ENCODE results near the gene ZBED5. TPM values are rescaled to one million over a fixed set of nuclear protein-coding genes. Genes with fewer than 3 reads are reported as not detected.
A peak's percentile ranks its signal among the peaks of the same experiment; 100 is the strongest.

Gene ZBED5
- total RNA-seq, 1 donor from 2014 or later, result 45.5 TPM

DNA sequence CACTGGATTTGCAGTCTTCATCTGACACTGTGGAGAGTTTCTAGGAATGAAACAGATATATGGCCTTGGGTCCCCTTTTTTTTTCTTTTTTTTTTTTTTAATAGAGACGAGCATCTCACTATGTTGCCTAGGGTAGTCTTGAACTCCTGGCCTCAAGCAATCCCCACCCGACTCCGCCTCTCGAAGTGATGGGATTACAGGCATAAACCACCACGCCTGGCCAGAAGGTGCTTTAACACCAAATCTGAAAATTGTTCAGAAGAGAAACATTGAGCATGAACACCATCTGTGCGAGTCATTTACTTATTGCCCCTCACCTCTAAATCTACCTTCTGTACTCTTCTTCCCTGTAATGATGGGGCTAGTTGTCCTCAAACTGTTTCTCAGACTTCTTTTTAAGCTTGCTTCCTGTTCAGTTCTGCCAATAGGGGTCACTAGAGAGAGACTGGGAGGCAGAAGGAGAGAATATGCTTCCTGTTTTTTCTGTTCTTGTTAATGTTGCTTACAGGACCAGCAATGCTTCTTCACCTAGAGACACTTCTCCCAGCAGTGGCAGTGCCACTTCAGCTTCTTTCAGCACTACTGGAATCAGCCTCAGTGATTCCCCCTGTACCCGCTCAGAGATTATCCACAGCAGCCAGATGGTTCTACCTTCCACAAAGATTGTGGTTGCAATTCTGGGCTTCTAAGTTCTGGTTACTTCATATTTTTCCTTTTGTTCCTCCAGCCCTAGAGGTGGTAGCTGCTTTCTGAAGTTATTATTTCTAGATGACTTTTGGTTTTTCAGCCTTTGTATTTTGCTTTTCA lies 20.8 kb upstream of the ZBED5 start:
- peak; percentile 80 to 82 for ATAC-seq
- no peak overlapping the region for H3K27ac ChIP-seq

DNA sequence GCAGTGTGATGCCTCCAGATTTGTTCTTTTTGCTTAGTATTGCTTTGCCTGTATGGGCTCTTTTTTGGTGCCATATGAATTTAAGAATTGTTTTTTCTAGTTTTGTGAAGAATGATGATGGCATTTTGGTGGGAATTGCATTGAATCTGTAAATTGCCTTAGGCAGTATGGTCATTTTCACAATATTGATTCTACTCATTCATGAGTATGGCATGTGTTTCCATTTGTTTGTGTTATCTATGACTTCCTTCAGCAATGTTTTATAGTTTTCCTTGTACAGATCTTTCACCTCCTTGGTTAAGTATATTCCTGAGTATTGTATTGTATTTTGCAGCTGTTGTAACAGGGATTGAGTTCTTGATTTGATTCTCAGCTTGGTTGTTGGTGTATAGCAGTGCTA lies 18.3 kb upstream of the ZBED5 start:
- ATAC-seq, result no peak
- peaks cover 5% of the 10 kb centered on the region for H3K4me1 ChIP-seq
- H3K27ac ChIP-seq, result no peak overlapping the region
- TF ChIP-seq, protein P1, sequence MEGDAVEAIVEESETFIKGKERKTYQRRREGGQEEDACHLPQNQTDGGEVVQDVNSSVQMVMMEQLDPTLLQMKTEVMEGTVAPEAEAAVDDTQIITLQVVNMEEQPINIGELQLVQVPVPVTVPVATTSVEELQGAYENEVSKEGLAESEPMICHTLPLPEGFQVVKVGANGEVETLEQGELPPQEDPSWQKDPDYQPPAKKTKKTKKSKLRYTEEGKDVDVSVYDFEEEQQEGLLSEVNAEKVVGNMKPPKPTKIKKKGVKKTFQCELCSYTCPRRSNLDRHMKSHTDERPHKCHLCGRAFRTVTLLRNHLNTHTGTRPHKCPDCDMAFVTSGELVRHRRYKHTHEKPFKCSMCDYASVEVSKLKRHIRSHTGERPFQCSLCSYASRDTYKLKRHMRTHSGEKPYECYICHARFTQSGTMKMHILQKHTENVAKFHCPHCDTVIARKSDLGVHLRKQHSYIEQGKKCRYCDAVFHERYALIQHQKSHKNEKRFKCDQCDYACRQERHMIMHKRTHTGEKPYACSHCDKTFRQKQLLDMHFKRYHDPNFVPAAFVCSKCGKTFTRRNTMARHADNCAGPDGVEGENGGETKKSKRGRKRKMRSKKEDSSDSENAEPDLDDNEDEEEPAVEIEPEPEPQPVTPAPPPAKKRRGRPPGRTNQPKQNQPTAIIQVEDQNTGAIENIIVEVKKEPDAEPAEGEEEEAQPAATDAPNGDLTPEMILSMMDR (IDR thresholded peaks at IDR 0.05), result no peak
- no peak overlapping the region for H3K4me3 ChIP-seq
- no peak for DNase-seq
- H3K27me3 ChIP-seq (ENCODE audit: low read depth), result no peaks in the 10 kb centered on the region
- no peaks in the 10 kb centered on the region for H3K36me3 ChIP-seq
- intact Hi-C loops (cut with DNase I), result no loop called here
- peaks cover 9% of the 10 kb centered on the region for H3K9me3 ChIP-seq

More for the DNA sequence above, 20.8 kb upstream of the ZBED5 start:
- Histone ChIP-seq H3K9me3 (no peaks in the 10 kb centered on the region), H3K4me1 (peaks cover 5% of the 10 kb centered on the region), H3K27me3 (ENCODE audit: low read depth) (no peaks in the 10 kb centered on the region), H3K36me3 (no peaks in the 10 kb centered on the region), H3K4me3 (no peak overlapping the region)
- intact Hi-C loops (cut with DNase I), result no loop called here
- TF ChIP-seq, protein P1 (IDR thresholded peaks at IDR 0.05), result peak; percentile 70
- no peak for DNase-seq

DNA sequence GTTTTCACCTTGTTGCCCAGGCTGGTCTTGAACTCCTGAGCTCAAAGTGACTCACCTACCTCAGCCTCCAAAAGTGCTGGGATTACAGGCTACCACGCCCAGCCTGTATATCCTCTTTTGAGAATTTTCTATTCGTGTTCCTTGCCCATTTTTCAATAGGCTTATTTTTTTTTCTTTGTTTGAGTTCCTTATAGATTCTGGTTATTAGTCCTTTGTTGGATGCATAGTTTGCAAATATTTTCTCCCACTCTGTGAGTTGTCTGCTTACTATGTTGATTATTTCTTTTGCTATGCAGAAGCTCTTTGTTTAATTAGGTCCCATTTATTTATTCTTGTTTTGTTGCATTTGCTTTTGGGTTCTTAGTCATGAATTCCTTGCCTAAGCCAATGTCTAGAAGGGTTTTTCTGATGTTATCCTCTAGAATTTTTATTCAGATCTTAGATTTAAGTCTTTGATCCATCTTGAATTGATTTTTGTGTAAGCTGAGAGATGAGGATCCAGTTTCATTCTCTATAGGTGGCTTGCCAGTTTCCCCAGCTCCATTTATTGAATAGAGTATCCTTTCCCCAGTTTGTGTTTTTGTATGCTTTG lies 17.7 kb upstream of the ZBED5 start:
- no peaks in the 10 kb centered on the region for H3K27me3 ChIP-seq (ENCODE audit: low read depth)
- DNase-seq (no peak), ATAC-seq (no peak)
- peaks cover 9% of the 10 kb centered on the region for H3K9me3 ChIP-seq
- no peaks in the 10 kb centered on the region for H3K36me3 ChIP-seq
- no peak overlapping the region for H3K4me3 ChIP-seq
- H3K27ac ChIP-seq, result no peak overlapping the region
- peaks cover 5% of the 10 kb centered on the region for H3K4me1 ChIP-seq
- intact Hi-C loops (cut with DNase I), result no loop called here
- TF ChIP-seq, protein P1 (IDR thresholded peaks at IDR 0.05), result no peak

DNA sequence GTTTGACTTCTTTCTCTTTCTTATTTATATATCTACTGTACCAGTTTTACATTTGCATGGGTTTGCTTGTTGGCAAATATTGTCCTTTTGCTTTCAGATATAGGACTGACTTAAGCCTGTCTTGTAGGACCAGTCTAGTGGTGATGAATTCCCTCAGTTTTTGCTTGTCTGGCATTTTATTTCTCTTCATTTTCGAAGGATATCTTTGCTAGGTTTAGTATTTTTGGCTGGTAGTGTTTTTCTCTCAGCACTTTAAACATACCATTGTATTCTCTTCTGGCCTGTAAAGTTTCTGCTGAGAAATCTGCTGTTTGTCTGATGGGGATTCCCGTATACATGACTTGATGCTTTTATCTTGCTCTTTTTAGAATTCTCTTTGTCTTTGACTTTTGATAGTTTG lies 14.2 kb upstream of the ZBED5 start:
- no peak for ATAC-seq
- Histone ChIP-seq H3K4me1 (no peaks in the 10 kb centered on the region), H3K27ac (no peak overlapping the region), H3K9me3 (peaks cover 9% of the 10 kb centered on the region), H3K36me3 (no peaks in the 10 kb centered on the region), H3K27me3 (ENCODE audit: low read depth) (no peaks in the 10 kb centered on the region), H3K4me3 (no peak overlapping the region)
- DNase-seq, result no peak
- intact Hi-C loops (cut with DNase I), result no loop called here
- TF ChIP-seq, protein P1 (IDR thresholded peaks at IDR 0.05), result no peak

DNA sequence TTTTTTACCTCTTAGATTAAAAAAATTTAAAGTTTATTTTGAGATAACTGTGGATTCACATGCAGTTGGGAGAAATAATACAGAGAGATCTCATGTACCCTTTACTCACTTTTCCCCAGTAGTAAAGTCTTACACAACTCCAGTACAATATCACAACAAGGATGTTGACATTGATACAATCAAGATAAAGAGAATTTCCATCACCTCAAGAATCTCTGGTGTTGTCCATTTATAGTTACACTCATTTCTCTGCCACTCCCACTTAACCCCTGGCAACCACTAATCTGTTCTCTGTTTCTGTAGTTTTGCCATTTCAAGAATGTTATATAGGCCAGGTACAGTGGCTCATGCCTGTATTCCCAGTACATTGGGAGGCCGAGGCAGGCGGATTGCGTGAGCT lies 10.5 kb upstream of the ZBED5 start:
- intact Hi-C loops (cut with DNase I), result no loop called here

More for the DNA sequence above, 10.5 kb upstream of the ZBED5 start:
- H3K4me1 ChIP-seq, result peaks cover 11% of the 10 kb centered on the region
- DNase-seq, result no peak
- H3K4me3 ChIP-seq, result no peak overlapping the region
- H3K9me3 ChIP-seq, result peaks cover 9% of the 10 kb centered on the region
- no peak overlapping the region for H3K27ac ChIP-seq
- no peaks in the 10 kb centered on the region for H3K36me3 ChIP-seq
- TF ChIP-seq, protein P1 (IDR thresholded peaks at IDR 0.05), result no peak
- no peak for ATAC-seq
- no peaks in the 10 kb centered on the region for H3K27me3 ChIP-seq (ENCODE audit: low read depth)
